HG03097 (cell line): ENCODE results near the gene FBRSL1.
"Not testable (repeated sequence)": the region's sequence is repeated elsewhere in the genome, so short reads cannot be mapped to it uniquely, and the experiment has no call there.

ENCODE experiments used
- ATAC-seq: cut with Tn5 transposase; IDR thresholded peaks from one replicate; pipeline ENCODE4 v1.9.1; 2021; ENCODE audit not compliant: unreplicated experiment, low FRiP score

FBRSL1 gene

DNA sequence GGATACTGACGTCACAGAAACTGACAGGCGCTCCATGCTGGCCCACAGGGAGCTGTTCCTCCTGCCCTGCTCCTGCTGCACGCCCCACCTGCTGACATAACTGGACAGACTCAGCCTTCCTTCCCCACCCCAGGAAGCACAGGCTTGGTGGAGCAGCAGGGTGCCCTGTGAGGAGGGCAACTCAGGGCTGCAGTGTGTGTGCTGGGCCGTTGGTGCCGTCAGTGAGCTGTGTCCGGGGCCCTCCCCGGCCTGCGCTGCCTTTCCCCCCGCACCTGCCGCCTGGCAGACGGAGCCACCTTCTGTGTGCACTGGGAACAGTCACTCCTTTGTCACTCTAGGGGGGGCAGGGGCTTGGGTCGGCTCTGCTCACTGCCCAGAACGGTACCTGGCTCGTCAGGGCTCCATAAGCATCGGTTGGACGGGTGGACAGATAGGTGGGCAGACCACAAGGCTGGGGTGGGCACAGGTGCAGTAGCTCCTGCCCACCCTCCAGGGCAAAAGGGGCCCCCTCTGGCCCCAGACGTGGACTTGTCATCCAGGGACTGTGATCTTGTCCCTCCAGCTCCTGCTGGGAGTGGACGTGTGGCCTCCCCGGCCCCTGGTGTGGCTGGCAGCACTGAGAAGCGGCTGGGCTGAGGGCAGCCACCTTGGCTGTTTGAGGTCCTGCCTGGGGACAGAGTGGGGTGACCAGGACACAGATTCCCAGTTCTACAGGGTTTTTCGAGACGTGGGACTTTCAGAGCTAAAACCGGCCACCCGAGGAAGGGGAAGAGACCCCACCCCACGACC lies 32.8 kb downstream of the FBRSL1 start:
- ATAC-seq = no peak

- ATAC-seq = no peak
Observed at GRCh38 chr12:132523576-132524331, 33.8 kb downstream of the FBRSL1 start.

DNA sequence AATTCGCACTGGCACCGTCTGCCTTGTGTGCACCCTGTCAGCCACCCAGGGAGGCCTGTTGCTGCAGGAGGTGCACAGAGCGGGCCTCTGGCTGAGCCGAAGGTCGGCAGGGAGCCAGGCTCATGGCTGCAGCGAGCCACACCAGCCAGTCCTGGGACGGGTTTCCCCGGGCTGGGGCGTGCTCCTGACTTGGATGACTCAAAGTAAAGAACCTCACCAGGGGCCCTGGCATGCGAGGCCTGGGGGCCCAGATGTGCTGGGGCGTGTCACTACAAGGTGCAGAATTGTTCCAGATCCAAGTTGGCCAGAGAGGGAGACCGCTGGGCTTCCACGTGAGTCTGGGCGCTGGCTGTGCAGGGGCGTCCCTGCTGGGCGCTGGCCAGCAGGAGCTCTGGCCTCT lies 34.5 kb downstream of the FBRSL1 start:
- no peak for ATAC-seq

DNA sequence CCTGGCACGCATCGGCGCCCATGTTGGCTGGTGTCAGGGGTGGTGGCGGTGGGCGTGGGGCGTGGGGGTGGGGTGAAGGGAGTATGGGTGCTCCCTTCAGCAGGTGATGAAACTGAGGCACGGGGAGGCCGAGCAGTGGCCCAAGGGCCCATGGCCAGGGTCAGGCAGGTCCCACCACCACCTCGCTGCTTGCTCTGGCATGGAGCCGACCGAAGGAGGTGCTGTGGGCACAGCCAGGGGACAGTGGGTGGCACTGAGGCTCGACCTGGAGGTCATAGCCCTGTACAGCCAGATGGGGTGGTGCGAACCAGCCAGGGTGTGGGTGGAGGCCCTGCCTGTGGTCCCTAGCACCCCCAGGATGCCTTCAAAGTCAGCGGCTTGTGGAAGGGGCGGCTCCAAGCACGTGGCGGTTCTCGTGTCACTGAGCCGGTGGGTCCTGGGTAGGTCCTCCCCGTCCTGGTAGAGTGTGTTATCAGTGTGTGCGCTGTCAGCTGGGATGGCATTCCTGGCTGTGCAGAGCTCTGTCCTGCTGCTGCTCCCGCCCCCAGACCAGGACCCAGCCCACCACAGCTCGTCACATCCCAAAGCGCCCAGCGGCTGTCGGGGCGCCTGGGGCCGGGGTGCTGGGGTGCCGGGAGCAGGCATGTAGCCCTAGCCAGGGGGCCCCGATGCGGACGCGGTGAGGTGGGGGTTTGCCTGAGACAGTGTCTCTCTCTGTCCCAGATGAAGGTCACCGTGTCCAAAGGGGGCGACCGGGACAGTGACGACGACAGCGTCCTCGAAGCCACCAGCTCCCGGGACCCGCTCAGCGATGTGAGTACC lies 35.3 kb downstream of the FBRSL1 start:
- no peak for ATAC-seq

DNA sequence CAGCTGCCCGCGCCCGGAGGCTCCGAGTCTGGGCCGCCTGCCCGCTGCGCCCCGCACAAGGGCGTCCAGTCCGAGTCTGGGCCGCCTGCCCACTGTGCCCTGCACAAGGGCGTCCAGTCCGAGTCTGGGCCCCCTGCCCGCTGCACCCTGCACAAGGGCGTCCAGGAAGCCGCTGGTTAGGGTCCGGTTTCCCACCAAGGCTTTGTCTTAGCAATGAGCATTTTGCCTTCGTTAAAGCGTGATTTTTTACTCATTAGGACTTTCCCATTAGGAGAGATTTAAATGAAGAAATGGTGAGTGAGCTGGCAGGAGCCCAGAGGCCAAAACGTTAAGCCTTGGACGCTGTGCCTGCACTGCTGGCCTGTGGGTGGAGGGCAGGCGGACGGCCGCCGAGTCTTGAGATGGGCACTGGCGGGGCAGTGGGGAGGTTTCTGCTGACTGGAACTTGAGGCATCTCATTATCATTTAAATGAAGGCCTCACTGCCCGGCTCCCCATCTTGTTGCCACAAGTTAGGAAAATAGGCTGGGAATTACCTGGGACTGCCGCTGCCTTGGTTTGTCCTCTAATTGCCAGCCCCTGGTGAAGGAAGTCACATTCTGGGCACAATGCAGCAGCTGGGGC lies 36.0 kb downstream of the FBRSL1 start:
- ATAC-seq = no peak

DNA sequence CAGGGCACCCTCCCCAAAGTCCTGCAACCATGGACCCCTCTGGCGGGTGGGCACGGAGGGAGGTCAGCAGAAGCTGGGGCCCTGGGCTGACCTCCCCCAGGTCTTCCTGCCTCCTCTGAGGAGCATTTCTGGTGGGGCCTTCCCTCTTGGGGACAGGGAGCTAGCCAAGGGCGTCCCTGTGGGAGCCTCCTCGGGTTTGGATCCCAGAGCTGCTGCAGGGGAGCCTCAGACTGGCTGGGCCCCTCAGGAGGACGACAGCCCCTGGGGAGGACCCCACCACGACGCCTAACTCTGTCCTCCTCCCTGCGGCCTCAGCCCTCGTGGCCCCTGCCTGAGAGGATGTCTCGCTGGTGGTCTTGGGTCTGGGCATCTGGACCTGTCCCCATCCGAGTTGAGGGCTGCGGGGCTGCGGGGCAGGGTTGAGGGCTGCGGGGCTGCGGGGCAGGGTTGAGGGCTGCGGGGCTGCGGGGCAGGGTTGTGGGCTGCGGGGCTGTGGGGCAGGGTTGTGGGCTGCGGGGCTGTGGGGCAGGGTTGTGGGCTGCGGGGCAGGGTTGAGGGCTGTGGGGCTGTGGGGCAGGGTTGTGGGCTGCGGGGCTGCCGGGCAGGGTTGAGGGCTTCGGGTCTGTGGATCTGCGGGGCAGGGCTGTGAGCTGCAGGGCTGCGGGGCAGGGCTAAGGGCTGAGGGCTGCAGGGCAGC lies 37.4 kb downstream of the FBRSL1 start:
- no peak for ATAC-seq

DNA sequence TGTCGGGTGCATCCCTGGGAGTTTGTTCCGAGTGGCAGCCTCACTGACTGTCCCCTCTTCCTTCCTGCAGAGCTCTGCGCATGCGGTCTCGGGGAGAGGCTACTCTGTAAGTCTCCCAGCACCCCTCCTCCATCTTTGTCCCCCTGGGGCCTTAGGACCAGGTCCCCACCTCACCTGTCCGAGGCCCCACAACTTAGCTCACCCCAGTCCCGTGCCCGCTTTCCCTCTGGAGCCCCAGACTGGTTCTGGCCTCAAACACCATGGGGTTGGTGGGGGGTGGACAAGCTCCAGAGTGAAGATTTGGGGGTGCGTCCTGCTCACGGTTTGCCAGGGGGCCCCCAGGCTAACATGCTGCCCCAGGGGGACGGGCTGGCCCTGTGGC lies 37.9 kb downstream of the FBRSL1 start:
- ATAC-seq = no peak

DNA sequence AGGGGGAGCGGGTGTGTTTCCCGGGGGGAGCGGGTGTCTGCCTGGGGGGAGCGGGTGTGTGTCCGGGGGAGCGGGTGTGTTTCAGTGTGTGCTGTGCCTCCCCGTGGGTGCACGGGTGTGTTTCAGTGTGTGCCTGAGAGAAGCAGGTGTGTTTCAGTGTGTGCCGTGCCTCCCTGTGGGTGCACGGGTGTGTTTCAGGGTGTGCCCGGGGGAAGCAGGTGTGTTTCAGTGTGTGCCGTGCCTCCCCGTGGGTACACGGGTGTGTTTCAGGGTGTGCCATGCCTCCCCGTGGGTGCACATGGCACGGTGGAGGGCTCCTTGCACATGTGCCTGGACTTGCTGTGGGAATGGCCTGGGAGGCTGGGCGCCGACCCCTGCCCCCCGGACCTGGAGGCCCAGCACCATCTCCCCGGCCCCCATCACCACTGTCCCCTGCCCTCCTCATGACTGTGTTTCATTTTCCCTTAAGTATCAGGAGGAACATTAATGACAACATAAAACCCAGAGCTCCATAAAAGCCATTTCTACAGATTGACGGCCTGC lies 38.7 kb downstream of the FBRSL1 start:
- no peak for ATAC-seq

DNA sequence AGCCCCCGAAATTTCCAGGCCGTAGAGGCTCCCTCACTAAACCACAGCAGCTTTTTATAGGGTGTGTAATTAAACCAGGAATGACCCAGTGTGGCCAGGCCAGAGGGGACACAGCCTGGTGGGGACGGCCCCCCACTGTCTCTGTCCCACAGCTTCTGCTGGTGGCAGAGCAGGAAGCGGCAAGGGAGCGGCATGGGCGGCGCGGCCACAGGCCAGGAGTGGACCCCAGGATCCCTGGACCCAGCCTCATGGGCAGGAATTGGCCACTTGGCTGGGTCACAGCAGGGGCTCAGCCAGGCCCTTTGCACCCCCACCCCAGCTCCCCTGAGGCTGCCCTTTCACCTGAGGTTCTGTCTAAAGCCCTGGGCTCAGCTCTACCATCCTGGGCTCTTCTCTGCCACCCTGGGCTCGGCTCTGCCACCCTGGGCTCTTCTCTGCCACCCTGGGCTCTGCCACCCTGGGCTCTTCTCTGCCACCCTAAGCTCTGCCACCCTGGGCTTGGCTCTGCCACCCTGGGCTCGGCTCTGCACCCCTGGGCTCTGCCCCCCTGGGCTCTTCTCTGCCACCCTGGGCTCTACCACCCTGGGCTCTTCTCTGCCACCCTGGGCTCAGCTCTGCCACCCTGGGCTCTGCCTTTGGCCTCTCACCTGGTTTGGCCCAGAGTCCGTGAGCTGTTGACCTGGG lies 39.3 kb downstream of the FBRSL1 start:
- ATAC-seq = no peak

DNA sequence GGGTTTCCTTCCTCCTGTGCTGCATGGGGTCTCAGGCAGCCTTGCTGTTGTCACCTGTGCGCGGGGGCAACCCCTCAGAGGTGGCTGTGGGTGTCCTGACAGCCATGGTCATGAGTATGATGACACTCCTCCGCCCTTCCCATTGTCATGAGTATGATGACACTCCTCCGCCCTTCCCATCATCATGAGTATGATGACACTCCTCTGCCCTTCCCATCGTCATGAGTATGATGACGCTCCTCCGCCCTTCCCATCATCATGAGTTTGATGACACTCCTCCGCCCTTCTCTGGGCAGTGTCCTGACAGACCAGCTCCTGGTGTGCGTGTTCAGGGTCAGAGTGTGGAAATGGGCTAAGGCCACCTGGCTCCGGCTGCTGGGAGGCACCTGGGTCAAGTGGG lies 40.0 kb downstream of the FBRSL1 start:
- no peak for ATAC-seq

DNA sequence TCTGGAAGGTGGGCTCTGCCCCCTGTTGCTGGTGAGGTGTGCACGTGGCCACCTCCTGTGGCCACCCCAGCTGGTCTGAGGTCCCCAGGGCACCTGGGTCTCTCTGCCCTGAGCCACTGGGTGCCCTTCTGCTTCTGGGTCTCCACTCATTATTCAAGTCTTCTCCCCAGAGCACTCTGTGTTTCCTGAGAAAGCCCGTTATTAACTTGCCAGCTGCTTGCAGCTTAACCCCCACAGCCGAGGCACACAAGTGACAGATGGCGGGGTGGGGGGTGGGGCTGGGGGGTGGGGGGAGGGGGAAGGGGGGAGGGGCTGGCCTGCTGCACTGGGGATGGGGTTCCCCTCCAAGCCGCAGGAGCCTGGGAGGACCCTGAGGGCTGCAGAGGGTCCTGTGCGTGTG lies 40.5 kb downstream of the FBRSL1 start:
- no peak for ATAC-seq

DNA sequence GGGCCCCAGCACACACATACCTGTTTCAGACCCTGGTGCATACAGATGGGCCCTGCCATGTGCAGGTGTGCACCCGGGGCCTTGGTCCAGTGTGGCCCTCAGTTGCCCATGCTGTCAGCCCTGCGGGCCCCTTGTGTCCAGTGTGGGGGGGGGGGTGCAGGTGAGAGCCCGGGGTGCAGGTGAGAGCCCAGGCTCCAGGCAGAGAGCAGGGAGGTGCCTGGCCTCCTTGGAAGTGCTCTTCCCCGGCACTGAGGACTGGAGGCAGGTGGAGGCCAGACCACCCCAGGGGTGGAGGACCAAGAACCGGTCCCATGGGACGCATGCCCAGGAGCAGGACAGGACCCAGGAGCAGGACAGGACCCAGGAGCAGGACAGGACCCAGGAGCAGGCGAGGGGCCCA lies 40.9 kb downstream of the FBRSL1 start:
- no peak for ATAC-seq

- not testable (repeated sequence) for ATAC-seq
Observed at GRCh38 chr12:132532711-132533583, 43.0 kb downstream of the FBRSL1 start.

- ATAC-seq = no peak
Observed at GRCh38 chr12:132533584-132533958, 43.6 kb downstream of the FBRSL1 start.

- ATAC-seq = no peak
Observed at GRCh38 chr12:132534076-132534475, 44.1 kb downstream of the FBRSL1 start.

DNA sequence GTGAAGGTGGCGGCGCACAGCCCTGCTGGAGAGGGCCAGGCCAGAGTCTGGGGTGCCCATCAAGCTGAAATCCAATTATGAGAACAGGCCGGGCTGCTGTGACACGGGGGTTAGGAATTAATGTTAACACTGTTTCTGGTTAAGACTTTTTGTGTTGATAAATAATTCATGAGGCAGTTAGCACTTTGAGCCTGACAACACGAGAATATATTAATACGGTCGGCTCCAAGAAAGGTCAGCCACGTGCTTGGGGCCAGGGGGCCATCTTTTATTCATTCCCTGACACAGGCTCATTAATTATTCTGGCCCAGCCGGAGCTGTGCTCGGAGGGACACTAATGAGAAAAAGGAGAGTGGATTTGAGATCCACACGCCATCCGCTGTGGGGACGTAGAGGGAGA lies 45.1 kb downstream of the FBRSL1 start:
- ATAC-seq = no peak

GRCh38 chr12:132536102-132536876 lies 46.3 kb downstream of the FBRSL1 start:
- no peak for ATAC-seq

- no peak for ATAC-seq
Observed at GRCh38 chr12:132537049-132537448, 47.1 kb downstream of the FBRSL1 start.
